ENCODE data around the gene PBX1. TPM values are rescaled to one million over a fixed set of nuclear protein-coding genes. Genes with fewer than 3 reads are reported as not detected.
"Not testable (repeated sequence)": the region's sequence is repeated elsewhere in the genome, so short reads cannot be mapped to it uniquely, and the experiment has no call there.

Gene PBX1
- polyA plus RNA-seq, 3 donors: 160 to 170 (median 165) TPM

GRCh38 chr1:164583196-164583595, 24.2 kb downstream of the PBX1 start:
- DNase-seq (ENCODE audit: extremely low read depth in 1 of 11, low read depth in 9 of 11, low spot score in 4 of 11): no peak

GRCh38 chr1:164583835-164584539, 25.0 kb downstream of the PBX1 start:
- DNase-seq (ENCODE audit: extremely low read depth in 1 of 11, low read depth in 9 of 11, low spot score in 4 of 11): no peak

- DNase-seq (ENCODE audit: extremely low read depth in 1 of 11, low read depth in 9 of 11, low spot score in 4 of 11): no peak
Observed at GRCh38 chr1:164586591-164586990, 27.6 kb downstream of the PBX1 start.

GRCh38 chr1:164587617-164588501, 28.9 kb downstream of the PBX1 start:
- DNase-seq (ENCODE audit: extremely low read depth in 1 of 11, low read depth in 9 of 11, low spot score in 4 of 11): no peak

- peak in 8 of 11 donors; percentile 74 to 92 (median 84) for DNase-seq (ENCODE audit: extremely low read depth in 1 of 11, low read depth in 9 of 11, low spot score in 4 of 11)
Observed at GRCh38 chr1:164588516-164589341, 29.7 kb downstream of the PBX1 start.

GRCh38 chr1:164589408-164589807, 30.4 kb downstream of the PBX1 start:
- no peak for DNase-seq (ENCODE audit: extremely low read depth in 1 of 11, low read depth in 9 of 11, low spot score in 4 of 11)

GRCh38 chr1:164589961-164590507, 31.1 kb downstream of the PBX1 start:
- no peak for DNase-seq (ENCODE audit: extremely low read depth in 1 of 11, low read depth in 9 of 11, low spot score in 4 of 11)

- no peak for DNase-seq (ENCODE audit: extremely low read depth in 1 of 11, low read depth in 9 of 11, low spot score in 4 of 11)
Observed at GRCh38 chr1:164590592-164590991, 31.6 kb downstream of the PBX1 start.

- DNase-seq (ENCODE audit: extremely low read depth in 1 of 11, low read depth in 9 of 11, low spot score in 4 of 11): peak in 4 of 11 donors; percentile 68 to 85 (median 77)
Observed at GRCh38 chr1:164591858-164592257, 32.9 kb downstream of the PBX1 start.

GRCh38 chr1:164592634-164593033, 33.6 kb downstream of the PBX1 start:
- no peak for DNase-seq (ENCODE audit: extremely low read depth in 1 of 11, low read depth in 9 of 11, low spot score in 4 of 11)

- DNase-seq (ENCODE audit: extremely low read depth in 1 of 11, low read depth in 9 of 11, low spot score in 4 of 11): no peak
Observed at GRCh38 chr1:164595212-164595611, 36.2 kb downstream of the PBX1 start.

GRCh38 chr1:164596172-164596571, 37.2 kb downstream of the PBX1 start:
- no peak for DNase-seq (ENCODE audit: extremely low read depth in 1 of 11, low read depth in 9 of 11, low spot score in 4 of 11)

- no peak for DNase-seq (ENCODE audit: extremely low read depth in 1 of 11, low read depth in 9 of 11, low spot score in 4 of 11)
Observed at GRCh38 chr1:164598719-164599118, 39.7 kb downstream of the PBX1 start.

GRCh38 chr1:164599272-164599671, 40.3 kb downstream of the PBX1 start:
- no peak for DNase-seq (ENCODE audit: extremely low read depth in 1 of 11, low read depth in 9 of 11, low spot score in 4 of 11)

- DNase-seq (ENCODE audit: extremely low read depth in 1 of 11, low read depth in 9 of 11, low spot score in 4 of 11): no peak
Observed at GRCh38 chr1:164601399-164602100, 42.6 kb downstream of the PBX1 start.

GRCh38 chr1:164602101-164602422, 43.1 kb downstream of the PBX1 start:
- DNase-seq (ENCODE audit: extremely low read depth in 1 of 11, low read depth in 9 of 11, low spot score in 4 of 11): peak in 3 of 11 donors; percentile 41 to 79 (median 64)

GRCh38 chr1:164602480-164603093, 43.6 kb downstream of the PBX1 start:
- DNase-seq (ENCODE audit: extremely low read depth in 1 of 11, low read depth in 9 of 11, low spot score in 4 of 11): peak in 7 of 11 donors; percentile 69 to 91 (median 84)

GRCh38 chr1:164603805-164604204, 44.8 kb downstream of the PBX1 start:
- DNase-seq (ENCODE audit: extremely low read depth in 1 of 11, low read depth in 9 of 11, low spot score in 4 of 11): not testable (repeated sequence)

Measured in renal cortex interstitium (tissue), 11 donors.